Hematopoietic multipotent progenitor cell treated with erythropoietin and hydrocortisone succinate and interleukin-3 and kit ligand, for 15 days (in vitro differentiated cells): ENCODE data around the gene GPR35.
"Not testable (repeated sequence)": the region's sequence is repeated elsewhere in the genome, so short reads cannot be mapped to it uniquely, and the experiment has no call there.

Source experiments
- DNase-seq: peaks from one replicate; pipeline ENCODE4 v3.0.0-alpha.2; 2015; ENCODE audit warnings: low spot score

The GPR35 gene

DNA sequence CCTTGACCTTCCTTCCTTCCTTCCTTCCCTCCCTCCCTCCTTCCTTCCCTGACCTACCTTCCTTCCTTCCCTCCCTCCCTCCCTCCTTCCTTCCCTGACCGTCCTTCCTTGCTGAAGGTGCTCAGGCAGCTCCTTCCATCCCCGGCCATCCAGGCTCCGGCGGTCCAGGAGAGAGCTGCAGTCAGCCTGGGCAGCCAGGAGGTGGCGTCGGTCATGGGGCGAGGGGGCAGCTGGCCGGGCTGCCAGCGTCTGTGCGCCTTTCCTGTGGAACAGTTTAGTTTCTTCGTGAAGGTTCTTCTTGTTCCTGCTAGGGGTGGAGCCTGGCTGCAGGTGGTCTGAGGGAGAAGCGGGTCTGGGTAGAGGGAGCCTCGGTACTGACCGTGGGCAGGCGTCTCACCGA is 15.7 kb downstream of the GPR35 start:
- no peak for DNase-seq

DNA sequence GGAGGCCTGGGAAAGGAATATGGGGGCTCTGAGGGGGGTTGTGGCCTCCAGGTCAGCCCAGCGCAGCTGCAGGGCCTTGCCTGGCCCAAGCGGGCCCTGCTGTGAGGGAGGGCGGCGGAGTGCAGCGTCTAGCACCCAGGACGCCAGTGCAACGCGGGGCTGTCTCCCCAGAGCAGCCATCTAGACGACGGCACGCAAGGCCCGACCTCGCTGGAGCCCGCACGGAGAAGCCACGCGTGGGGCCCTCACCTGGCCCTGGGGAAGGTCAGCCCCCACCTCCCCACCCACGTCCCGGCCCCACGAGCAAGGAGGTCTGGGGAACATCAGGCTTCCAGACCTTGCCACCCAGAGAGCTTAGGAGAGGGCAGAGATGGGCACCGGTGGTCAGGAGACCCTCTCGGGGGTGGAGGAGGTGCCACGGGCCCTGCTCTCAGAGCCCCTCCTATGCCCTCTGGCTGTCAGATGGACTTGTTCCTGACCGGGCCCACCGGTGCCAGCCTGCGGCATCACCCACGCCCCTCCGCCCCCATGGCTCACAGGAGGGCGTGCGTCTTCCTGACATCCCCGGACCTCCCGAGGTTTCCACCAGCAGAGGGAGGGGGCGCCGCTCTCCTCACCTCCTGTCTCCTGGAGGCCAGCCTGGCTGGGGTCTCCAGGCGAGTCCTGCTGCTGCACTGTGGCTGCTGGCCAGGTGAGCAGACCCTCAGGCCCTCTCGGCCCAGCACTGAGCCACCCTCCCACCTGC is 17.0 kb downstream of the GPR35 start:
- no peak for DNase-seq

DNA sequence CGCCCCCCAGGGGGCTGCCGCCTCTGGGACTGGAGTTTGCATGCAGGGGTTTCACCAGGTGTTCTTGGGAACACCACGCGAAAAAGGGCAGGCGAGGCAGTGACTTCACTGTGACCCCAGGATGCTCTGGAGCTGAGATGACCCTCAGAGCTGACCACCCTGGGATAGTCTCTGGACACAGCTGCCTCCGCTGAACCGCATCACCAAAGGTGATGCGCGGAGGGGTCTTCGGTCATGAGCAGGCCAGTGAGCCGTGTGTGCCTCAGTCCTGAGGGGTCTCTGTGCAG is 17.5 kb downstream of the GPR35 start:
- DNase-seq, result no peak

DNA sequence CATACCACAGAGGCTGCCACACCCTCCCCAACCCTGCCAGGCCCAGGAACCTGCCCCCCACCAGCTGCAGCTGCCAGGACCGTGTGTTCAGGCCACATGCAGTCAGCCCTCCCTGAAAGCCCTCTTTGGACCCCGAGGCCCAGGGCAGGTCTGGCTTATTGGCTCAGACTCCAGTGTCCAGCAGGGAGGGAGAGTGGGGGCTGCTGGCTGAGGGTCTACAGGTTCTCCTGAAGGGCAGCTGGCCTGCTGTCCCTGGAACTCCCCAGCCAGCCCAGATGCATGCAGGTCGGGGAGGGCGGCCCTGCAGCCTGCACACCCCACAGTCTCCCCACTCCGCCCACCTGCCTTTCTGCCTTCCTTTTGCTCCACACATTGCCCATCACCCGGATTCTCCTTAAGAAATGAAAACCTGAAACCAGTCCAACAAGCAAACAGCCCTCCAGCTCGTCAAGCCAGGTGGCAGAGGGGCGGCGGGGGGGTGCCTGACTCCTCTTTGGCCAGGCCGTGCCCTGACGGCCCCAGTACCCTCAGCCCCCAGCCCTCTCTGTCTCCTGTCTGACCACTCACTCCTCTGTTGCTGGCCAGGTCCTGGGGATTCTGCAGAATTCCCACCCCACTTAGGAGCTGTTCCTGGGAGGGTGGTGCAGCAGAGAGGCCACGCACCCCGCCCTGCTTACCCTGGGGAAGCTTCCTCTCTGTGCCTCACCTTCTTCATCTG is 18.0 kb downstream of the GPR35 start:
- no peak for DNase-seq

DNA sequence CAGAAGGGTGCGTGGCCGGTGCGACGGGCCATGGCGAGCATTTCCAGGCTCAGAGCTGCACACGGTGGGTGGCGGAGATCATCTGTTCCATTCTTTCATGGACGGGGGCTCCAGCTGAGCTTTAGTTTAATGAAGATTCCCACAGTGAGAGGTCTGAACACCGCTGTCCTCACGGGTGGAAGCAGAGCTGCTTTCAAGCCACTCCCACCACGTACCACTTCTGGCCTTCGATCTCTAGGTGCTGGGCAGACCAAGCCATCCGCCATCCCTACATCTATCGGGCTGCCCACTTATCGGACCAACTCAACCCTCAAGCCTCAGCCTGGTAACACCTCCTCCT is 18.5 kb downstream of the GPR35 start:
- no peak for DNase-seq

DNA sequence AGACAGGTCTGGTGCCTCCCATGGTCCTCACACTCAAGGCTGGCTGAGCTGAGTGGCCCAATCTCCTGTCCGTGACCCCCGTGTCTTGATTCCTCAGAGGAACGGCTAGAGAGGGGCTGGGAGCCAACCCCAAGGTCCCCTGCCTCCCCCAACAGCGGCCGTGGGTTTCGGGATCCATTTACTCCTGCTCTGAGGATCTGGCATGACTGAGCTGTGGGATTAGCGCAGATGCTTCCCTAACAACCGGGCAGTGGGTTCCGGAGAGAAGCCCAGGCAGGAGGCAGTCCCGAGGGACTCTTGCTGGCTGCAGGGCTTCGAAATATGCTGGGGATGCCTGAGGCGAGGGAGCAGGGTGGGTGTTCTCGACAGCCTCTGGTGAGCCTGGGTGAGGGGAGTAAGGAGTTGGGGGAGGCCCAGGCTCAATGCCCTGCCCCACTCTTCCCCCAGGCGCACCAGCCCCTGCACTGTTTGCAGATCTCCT is 18.9 kb downstream of the GPR35 start:
- DNase-seq, result no peak

DNA sequence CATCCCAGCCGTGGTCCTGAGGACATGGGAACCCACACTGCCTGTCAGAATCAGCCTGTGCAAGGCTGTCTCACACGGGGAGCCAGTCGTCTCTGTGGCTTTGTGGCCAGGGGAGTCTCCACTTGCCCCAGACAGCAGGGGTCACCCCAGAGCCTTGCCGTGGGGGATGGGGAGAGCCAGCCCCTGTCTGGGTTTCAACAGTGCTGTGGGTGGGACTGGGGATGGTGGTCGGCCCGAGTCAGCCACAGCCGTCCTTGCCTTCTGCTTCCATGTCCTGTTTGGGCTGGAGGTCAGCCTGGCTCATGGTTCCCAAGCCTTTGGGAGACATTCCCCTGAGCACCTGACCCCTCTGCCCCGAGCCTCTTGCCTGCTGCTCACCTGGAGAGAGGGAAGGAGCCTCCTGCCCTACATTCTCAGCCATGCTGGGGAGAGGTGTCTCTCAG is 19.6 kb downstream of the GPR35 start:
- DNase-seq, result no peak

DNA sequence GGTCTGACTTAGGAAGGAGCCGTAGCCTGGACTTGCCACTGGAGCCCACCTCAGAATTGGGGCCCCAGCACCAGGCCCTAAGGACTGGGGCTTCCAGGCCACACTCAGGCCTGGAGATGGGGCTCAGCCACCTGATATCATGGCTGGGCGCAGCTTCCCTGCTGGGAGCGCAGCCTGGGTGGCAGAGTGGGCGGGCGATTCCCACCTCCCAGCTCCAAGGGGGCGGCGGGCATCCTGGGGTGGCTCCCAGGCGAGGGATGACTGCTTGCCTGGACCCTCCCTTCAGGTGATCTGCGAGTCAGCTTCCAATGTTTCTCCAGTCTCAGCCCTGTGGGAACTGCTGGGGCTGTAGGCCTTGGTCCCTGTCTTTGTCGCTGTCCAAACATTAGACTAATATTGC is 20.1 kb downstream of the GPR35 start:
- DNase-seq, result no peak

DNA sequence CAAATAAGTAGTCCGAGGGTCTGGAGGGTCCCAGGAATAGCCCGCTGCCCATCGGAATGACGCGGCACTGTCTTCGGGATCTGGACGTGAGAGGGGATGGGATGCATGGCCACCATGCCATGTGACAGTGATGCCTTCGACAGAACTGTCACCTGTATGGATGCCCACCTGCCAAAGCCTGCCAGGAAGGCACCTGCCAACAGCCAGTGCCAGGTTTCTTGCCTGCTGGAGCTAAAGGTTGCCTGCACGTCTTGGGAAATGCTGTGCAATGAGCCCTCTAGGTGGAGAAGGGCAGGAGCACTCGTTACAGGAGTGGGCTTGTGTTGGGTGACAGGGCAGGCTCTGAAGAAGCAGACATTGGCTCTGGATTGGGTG is 20.5 kb downstream of the GPR35 start:
- no peak for DNase-seq

DNA sequence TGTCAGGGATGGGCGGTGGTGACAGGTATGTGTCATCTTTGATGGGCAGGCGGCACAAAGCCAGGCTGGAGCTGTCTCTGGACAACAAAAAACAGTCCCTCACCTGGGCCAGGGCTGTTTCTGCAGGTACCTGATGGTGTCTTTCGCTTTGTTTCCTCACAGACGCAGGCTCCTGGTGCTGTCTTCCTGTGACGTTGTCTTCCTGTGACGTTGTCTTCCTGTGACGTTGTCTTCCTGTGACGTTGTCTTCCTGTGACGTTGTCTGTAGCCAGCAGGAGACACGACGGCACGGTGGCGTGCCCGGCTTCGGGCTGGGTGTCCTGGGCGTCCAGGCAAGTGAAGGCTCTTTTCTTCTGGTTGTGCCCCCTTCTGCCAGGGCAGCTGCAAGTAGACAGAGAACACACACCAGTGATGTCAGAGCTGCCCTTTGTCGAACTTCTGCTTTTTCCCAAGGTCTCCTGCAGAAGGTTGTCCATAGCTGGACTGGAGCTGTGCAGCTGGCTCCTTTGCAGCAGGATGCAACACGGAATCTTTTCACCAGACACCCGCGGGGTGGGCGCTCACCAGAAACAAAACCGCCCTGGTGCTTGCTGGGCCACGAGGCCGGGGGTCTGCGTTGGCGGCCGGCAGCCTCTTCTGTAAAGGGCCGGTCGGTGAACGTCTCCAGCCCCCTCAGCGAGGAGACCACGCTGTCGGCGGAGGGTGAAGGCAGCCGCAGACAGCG is 21.1 kb downstream of the GPR35 start:
- no peak for DNase-seq

DNA sequence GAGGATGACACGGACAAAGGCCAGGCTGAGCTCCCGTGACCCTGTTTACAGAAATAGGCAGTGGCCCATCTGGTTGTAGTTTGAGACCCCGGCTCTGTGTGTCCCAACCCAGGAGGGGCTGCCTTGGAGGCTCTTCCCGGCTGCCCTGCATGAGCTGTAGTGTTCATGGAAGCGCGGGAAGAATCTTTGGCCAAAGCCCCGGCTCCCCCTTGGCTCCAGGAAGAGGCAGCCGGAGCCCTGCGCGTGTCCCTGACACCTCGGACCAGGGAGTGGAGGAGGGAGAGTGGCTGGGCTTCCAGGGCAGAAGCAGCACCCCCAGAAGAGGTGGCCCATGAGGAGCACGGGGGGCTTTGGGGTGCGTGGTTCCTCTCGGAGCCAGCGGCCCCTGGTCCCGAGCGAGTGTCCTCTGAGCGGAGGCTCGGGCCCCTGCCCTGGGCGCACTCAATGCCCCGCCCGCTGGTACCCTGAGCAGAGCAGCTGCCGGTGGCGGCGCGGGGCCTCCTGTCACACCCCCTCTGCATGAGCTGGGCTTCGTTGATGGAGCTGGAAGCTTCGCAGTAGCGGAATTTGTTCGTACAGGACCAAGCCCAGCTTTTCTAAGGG is 21.7 kb downstream of the GPR35 start:
- no peak for DNase-seq

DNA sequence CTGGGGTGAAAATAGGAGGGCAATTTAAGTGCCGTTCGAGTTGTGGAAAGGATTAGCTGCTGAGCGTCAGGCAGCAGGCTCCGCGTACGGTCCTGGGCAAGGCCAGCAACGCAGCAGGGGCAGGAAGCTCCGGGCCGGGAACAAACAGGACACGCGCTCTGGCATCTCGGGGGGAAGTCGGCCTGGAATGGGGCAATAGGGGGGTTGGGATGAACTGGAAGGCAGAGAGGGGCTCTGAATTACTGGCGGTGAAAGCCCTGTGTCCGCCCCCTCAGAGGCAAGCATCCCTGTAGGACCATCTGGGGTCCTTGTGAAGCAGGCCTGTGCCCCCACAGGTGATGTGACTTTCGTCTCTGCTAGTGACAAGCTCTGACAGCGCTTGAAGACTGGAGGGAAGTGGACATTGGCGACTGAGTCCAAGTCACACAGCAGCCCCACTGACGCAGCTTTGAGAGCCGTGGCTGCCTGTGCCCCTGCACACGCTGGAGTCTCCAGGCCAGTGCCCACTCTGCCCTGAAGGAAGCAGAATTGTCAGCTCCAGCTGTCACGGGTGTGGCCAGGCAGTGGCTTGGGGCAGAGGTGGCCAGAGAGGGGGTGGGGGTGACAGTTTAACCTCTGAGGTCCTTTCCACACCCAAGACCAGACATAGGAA is 22.3 kb downstream of the GPR35 start:
- no peak for DNase-seq

DNA sequence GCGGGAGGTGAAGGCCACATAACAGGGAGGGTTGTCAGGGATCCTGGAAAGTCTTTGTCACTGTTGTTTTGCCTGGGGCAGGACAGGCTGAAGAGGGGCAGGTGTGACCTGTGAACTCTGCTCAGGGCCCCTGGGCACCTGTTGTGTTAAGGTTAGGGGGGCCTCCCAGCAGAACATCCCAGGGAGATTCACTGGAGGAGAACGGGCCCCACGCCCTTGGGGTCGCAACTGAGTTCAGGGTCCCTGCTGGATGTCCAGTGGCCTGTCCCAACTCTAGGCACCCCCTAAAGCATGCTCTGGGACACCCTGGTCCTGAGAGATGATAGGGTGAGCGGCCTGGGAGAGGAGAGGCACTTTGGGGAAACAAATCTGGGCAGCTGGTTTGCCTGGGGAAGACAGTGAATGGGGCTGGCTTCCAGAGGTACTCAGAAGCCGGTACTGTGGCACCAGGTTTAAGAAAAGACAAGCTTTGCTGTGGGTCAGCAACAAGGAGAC is 22.9 kb downstream of the GPR35 start:
- DNase-seq, result no peak

DNA sequence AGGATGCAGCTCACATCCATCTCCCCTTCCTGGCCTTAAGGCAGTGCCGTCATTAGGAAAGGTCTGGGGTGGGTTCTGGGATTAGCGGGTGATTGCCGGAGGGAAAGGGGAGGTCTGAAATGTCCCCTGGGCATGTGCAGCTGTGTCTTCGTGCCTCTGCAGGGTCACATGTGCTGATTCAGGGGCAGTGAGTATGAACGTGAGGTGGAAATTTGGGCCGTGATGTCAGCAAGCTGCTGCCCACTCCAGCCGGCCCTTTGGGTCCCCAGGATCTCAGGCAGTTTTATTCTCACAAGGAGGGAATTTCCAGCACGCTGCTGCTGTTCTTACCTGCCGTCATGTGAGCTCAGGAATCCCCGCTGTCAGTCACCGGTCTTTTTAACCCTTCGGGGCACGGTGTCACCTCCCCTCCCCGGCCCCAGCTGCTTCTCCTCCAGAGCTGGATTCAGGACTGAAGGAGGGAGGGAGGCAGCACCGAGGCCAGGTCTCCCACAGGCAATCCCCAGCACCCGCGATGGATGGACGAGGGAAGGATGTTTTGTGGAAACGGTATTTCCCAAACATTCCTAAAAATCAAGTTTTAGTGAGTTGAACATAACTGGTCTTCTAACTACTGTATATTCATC is 23.5 kb downstream of the GPR35 start:
- no peak for DNase-seq

DNA sequence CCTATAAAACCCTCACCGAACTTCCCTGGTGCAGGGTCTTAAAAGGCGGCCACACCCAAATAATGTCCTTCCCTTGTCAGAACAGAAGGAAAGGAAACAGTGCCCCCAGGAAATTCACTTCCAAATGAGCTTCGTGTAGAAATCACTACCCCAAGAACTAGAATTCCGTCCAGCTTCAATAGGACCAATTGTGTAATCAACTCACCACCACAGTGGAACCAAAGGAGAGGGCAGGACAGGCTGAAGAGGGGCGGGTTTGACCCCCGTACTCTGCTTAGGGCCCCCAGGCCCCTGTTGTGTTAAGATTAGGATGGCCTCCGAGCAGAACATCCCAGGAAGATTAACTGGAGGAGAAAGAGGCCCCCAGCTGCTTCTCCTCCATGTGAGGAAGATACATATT is 24.1 kb downstream of the GPR35 start:
- no peak for DNase-seq

DNA sequence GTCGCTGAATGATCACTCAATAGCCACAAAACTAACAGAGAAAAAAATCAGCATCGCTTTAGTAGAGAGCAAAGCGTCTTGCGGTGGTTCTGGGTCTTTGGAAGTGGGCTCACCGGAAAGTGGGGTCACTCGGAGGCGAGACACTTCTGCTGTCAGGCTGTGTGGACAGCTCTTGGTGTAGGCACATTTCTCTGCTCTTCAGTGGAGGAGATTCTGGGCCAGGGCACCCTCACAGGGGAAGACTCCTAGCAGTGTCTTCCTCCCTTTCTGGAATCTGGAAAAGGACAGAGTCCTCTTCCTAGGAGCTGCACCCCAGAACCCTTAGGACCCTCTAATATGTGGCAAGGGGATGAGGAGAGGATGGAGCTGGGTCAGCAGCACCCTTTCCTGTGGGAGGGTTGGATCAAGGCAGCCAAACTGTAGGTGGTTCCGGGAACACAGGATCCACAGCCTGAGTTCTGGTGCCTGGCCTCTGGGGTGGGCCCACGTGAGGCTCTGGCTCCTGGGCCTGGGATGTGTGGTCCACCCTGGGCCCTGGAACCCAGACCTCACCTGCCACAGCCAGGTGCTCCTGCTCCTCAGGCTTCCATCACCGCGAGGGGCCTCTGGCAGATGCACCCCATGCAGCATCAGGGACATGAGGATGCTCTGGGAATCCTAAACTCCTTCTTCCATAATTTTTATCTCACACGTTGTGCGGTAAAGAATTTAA is 25.1 kb downstream of the GPR35 start:
- DNase-seq, result no peak

DNA sequence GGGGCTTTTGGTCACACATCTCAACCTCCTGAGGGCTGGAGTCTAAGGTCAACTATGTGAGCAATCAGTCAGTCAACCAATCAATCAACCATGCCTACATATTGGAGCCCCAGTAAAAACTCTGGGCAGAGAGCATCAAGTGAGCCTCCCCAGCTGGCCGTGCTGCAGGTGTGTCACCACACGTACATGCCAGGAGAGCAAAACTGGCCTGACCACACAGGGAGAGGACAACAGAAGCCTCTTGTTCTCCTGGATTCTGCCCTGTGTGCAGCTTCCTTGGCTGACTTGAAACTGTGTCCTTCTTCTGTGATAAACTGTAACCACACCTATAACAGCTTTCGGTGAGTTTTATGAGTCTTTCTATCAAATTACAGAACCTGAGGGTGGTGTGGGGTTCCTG is 25.9 kb downstream of the GPR35 start:
- DNase-seq, result no peak

DNA sequence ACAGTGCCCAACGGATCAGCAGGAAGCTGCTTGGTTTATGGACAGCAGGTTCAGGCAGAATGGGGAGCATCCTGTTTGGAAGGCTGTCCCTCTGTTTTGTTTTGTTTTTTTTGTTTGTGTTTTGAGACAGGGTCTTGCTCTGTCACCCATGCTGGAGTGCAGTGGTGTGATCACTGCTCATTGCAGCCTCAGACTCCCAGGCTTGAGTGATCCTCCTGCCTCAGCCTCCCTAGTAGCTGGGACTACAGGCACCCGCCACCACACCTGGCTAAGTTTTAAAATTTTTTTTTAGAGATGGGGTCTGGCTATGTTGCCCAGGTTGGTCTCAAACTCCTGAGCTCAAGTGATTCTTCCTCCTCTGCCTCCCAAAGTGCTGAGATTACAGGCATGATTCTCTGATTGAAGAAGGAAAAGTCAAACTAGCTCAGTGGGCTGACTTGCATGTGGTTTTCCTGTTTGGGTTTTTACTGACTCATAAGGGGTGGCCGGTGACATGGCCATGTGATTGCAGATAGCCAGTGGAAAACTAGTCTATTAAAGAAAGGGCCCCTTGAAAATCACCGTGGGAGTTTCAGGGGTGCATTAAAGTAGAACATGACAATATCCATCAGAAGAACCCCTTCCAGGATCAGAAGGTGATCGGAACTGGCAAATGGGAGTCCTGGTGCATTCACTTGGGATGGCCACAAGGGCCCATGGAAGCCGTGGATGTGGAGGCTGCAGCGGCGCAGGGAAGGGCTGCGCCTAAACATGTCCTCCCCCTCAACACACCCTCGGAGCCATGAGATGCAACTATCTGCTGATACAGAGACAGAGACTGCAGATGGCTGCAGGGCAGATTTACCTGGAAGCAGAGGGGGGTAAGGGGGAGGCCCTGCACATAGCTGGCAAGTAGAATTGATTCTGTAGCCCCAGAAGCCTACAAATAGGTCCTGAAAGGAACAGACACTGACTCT is 30.9 kb downstream of the GPR35 start:
- no peak for DNase-seq

DNA sequence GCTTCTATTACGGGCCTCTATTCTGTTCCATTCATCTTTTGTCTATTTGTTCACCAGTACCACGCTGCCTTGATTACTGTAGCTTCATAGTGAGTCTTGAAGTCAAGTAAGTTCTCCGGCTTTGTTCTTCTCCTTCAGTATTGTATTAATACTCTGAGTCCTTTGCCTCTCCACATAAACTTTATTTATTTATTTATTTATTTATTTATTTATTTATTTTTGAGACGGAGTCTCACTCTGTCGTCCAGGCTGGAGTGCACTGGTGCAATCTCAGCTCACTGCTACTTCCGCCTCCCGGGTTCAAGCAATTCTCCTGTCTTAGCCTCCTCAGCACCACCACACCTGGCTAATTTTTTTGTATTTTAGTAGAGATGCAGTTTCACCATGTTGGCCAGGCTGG is 34.6 kb downstream of the GPR35 start:
- not testable (repeated sequence) for DNase-seq

DNA sequence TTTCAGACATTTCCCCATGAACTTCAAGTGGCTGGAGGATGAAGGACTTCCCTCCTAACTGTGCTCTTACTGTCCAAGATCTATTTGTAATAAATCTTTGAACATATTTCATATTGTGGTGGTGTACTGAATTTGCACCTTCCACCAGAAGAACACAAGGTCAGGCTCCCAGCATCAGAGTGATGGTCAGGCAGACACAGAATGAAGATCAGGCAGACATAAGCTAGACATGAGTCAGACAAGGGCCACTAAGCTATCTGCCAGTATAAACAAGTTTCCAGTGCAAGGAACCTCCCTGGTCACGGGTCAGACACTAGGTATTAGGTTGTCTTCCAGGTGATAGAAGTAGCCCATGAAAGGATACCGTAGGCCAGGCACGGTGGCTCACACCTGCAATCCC is 37.4 kb downstream of the GPR35 start:
- no peak for DNase-seq
